OCI-M2 (cell line): Measurements from ENCODE around the gene GLRX5.

Source experiments
- DNase-seq: peaks from one replicate; lab custom pipeline; 2025; ENCODE audit not compliant: unreplicated experiment; lab: John Stamatoyannopoulos, UW

Gene GLRX5

DNA sequence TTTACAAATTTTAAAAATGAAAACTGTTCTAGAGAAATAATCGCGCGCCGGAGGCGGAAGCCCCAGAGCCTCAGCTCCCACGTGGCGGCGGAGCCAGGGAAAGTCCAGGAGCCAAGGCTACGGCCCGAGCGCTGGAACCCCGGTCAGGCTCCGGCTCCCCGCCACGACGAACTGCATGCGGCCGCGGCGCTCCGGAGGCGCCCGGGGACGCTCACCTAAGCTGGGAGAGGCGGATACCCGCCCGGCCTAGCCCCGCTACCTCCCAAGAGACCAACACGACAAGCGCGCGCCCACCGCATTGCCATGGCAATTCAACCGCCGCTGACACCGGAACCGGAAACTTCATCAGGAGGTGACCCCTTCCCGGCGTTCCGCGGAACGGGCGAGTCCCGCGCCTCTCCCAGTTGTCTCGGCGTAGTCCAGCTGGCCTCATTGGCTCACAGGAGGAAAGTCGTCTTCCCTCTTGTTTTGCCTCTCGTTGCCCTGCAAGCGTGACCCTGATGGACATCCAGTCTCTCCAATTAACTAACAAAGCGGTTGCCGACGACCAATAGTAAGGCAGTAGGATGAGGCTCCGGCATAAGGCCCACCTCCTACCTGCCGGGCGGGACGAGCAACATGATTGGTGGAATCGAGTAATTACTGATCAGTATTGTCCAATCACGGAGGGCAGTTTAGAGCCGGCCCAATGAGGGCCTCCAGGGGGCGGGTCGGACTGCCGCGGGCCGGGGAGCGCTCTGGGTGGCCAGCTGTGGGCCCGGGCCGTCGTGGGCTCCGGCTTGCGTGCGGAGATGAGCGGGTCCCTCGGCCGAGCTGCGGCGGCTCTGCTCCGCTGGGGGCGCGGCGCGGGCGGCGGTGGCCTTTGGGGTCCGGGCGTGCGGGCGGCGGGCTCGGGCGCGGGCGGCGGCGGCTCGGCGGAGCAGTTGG is at the start of gene GLRX5:
TSS of gene GLRX5 (plus strand) at position 752 of the 927 bp plus-strand sequence. CDS start at position 792, 40 bp downstream.
- DNase-seq: peak; percentile 94

DNA sequence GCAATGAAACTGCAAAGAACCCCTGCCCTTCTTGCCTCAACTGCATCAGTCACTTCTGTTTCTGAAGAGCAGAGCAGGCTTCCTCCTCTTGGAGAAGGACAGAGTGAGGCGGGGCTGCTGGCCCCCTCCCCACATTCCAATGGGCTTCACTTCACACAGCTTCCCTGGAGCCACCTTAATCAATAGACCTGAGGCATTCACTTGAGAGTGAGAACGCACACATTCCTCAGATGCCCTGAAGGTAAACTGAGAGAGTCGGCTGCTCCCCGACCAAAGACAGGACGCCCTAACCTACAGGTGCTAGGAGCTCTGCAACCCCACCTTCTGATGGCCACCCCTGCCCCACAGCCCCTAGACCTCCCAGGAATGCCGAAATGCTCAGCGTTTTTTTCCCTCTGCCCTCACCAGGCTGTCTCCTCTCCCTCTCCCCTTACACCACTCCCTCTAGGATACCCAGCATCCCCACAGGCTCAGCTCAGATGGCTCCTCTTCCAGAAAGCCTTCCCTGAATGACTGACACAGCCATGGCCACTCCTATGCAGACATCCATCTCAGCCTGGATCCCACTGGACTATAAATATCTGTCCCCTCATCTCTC is 49.5 kb upstream of the GLRX5 start:
- DNase-seq: no peak

DNA sequence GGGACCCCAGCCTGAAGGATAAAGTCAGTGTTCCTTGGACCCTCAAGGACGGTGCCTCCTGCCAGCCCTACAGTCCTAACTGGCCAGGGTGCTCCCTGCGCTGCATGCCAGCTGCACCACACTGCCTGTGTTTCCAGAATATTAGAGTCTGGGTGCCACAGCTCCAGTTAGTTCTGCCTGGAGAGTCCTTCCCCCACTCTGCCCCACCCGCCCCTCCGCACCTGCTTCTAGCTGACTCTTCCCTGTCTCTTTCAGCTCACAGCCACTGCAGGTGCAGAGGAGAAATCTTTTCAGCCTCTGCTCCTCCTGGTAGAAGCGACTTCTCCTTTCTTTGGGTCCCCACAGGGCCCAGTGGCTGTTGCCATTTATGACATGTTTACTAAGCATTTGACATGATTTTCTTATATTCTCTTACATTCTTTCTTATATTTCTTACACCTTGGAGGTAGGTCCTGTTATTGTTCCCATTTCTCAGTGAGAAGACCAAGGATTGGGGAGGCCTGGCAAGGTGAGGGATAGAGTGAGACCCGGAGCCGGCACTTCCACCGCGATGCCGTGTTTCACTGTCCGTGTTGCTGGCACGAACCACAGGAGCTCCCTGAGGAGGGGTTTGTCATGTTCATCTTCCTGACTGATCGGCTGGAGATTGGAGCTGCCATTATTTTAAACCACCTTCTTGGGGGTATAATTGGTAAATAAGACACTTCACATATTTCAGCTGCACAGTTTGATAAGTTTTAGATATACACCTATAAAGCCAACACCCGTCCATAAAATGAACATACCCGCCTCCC is 47.8 kb upstream of the GLRX5 start:
- no peak for DNase-seq

DNA sequence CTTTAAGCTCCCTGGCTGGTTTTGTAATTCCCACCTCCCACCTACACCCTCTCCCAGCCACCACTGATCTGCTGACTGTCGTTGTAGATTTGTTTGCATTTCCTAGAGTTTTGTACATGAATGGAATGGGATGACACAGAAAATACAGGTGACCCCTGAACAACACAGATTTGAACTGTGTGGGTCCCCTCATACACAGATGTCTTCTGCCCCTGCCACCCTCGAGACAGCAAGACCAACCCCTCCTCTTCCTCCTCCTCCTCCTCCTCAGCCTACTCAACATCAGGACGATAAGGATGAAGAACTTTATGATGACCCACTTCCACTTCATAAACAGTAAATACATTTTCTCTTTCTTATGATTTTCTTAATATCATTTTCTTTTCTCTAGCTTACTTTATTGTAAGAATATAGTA is 47.2 kb upstream of the GLRX5 start:
- DNase-seq: no peak

DNA sequence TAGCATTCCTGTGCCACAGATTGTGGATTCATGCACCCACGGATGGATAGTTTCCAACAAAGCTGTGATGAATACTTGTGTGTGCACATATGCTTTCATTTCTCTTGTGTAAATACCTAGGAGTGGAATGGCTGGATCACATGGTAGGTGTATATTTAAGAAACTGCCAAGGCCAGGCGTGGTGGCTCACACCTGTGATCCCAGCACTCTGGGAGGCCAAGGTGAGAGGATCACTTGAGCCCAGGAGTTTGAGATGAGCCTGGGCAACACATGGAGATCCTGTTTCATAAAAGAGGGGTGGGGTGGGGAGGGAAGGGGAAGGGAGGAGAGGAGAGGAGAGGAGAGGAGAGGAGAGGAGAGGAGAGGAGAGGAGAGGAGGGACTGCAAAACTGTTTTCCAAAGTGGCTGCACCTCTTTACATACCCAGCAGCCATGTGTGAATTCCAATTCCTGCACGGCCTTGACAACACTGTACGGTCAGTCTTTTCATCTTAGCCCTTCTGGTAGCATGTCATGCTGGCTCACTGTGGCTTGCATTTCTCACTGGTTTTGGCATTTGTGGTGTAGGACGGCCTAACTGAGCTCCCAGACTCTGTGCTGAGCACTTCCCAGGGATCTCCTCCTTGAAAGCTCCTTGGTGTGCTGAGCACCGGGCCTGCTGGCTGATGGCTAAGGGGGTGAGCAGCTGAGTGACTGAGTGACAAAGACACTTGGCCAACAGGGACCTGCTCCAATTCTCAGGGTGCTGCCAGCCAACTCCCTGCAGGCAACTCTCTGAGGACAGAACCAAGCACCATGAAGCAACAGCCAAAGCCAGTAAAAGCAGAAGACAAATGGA is 46.3 kb upstream of the GLRX5 start:
- no peak for DNase-seq

DNA sequence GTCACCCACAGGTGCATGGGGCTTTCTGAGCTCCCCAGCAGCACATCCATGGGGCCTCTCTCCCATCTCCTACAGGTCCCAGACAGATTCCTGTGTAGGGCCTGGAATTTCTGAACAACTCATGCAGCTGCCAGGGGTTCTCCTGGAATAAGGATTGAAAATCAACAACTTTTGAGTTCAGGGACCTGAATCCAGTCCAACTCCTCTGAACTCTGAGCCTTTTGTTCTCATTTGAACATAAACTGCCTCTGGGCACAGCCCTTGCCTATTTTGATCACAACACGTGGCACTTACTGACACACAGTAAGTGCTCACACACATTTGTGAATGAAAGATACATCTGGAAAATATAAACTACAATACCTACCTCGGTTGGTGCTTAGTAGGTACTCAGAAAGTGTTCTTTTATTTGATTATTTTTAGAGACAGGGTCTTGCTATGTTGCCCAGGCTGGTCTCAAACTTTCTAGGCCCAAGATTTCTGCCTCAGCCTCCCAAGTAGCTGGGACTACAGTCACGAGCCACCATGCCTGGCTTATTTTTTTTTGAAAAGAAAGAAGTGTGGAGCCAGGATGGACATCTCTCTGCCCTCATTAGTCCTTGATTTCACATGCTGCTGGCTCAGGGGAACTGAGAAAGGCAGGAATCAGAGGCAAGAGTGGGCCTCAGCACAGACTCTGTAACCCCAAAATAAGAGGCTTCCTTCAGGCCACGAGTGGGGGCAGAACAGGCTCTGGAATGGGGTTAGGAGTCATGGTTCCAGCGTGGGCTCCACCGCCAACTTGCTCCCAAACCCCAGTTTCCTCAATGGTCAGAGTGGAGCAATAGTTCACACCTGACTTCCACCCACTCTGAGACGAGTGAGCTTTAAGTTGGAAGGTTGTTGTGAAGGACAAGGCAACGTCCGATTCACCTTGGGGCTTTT is 45.4 kb upstream of the GLRX5 start:
- DNase-seq: no peak

DNA sequence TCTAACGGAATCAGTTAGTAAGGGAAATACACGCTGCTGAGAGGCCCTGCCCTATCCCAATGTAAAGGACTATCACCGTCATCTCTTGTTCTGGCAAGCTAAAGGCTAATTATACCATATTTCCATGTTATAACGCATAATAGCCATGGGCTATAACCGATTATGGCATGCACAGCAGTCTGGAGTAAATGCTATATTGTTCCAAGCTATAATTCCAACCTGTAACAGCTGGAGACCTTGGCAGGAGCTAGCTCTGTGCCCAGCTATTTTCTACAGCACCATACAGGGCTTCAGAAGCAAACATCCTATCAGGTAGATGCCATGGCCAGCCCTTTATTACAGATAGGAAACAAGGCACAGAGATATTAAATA is 44.7 kb upstream of the GLRX5 start:
- DNase-seq: no peak

DNA sequence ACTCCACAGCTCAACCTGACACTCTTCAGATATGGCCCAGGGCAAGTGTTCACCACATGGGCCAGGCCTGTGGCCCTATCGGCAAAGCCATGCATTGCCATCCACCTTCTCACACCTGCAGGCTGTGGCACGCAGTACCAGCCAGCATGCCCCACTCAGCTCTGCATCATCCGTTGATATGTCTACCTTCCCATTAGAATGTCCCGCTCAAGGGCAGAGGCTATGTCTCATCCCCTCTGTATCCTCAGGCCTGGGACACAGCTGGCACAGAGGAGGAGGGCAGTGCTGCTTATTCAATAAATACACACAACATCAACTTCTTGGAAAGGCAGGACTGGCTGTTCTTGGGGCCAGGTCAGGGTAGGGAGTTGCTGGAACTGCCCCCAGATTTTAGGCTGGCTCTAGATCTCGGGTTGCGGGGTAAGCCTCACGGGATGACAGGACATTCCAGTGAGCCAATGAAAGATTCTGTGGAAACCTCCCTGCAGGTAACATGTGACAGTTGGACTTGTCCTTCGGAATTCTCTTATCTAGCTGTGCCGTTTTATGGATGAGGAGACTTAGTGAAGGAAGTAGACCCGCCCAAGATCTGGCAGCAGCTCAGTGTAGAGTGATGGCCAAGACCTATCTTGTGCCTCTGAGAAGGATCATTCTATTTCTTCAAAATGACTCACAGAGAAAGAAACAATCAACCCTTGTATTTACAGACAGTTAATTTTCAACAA is 44.0 kb upstream of the GLRX5 start:
- no peak for DNase-seq

DNA sequence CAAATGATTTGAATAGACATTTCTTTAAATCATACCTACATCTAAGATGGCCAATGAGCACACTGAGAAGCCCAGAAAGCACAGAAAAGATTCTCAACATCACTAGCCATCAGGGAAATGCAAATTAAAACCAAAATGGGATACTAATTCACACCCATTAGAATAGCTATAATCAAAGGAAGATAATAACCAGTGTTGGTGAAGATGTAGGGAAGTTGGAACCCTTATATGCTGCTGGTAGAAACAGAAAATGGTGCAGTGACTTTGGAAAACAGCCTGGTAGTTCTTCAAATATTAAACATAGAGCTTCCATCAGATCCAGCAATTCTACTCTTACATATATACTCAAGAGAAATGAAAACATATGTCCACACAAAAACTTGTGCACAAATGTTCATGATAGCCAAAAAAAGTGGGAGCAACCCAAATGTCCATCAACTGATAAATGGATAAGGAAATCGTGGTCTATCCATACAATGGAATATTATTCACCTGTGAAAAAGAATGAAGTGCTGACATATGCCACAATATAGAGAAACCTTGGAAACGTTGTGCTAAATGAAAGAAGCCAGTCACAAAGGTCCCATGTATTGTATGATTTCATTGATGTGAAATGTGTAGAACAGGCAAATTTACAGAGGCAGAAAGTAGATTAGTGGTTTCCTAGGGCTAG is 42.8 kb upstream of the GLRX5 start:
- DNase-seq: no peak

DNA sequence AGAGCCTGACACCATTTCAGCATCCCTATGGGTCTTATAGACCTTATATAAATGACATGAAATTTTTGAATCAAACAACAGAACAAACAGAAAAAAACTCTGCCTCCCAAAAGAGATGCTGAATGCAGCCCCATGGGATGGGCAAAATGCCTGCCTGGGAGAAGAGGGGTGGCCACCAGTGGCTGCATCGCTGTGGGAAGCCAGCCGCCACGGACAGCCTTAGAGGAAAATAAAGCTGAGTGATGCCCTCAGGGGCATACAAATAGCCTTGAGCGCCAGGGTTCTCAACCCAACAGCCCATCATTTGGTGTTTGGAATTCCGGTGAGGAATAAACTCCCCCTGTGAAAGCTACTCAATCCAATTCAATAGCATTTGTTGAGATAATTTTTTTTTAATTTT is 41.3 kb upstream of the GLRX5 start:
- DNase-seq: no peak

DNA sequence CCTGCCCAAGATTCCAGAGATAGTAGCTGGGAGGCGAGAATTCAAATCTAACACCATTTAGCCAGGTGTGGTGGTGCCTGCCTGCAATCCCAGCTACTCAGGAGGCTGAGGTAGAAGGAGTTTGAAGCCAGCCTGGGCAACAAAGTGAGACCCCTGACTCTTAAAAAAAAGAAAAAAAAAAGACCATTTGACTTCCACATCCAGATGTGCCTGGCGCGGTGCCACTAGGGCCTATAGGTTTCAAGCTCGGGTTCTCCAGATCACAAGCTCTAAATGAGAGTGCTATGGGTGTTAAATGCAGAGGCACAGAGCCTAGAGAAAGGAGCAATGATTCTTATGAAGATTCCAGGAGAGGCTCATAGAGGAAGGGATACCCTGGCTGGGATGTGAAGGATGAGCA is 40.9 kb upstream of the GLRX5 start:
- no peak for DNase-seq

DNA sequence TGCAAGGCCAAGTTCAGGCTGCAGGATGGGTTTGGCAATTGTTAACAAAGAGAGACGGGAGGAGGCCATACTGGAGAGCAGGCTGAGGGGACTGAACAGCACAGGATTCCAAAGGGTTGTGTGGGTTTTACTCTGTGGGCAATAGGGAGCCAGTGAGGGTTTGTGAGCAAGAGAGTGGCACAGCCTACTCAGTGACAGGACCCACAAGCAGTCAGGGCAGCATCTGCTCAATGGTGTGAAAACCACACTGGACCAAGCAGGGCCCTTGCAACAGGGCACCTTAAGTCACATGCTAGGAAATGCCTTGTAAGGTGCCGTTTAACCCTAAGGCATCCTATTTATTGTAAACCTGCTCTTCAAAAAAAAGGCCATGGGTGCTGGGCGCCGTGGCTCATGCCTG is 40.4 kb upstream of the GLRX5 start:
- no peak for DNase-seq

DNA sequence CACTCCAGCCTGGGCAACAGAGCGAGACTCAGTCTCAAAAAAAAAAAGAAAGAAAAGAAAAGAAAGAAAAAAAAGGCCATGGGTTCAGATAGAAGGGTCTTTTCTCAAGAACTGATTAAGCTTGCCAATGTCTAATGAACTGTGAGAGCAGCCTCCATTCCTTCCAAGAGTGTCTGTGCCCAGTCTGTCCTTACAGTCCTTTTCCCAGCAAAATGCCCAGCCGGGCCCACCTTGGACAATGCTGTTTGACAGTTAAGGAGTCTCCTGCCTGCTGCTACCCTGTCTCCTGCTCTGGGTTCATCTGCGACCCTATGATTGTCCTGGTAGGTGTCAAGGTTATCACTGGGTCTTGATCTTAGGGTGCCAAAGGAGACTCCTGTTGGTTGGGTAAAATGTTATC is 39.8 kb upstream of the GLRX5 start:
- DNase-seq: no peak

DNA sequence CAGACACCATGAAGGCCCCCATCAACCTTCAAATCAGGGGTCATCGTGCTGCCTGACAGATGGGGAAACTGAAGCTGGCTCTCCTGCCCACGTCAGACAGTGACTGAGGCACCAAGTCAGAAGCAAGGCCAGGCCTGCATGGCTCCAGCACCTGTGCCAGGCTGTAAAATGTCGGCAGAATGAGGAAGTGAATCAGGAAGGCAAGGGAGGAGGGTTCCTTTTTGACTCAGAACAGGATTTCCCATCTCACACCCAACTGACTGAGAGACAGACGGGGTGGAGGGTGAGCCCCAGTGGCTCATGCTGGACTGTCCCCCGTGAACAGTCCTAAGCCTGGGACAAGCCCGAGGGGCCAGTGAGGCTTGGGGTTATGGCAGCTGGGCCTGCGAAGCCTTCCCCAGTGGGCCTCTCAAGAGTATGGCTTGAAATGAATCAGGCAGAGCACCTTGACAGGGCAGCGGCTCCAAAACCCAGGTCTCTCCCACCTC is 39.3 kb upstream of the GLRX5 start:
- no peak for DNase-seq

DNA sequence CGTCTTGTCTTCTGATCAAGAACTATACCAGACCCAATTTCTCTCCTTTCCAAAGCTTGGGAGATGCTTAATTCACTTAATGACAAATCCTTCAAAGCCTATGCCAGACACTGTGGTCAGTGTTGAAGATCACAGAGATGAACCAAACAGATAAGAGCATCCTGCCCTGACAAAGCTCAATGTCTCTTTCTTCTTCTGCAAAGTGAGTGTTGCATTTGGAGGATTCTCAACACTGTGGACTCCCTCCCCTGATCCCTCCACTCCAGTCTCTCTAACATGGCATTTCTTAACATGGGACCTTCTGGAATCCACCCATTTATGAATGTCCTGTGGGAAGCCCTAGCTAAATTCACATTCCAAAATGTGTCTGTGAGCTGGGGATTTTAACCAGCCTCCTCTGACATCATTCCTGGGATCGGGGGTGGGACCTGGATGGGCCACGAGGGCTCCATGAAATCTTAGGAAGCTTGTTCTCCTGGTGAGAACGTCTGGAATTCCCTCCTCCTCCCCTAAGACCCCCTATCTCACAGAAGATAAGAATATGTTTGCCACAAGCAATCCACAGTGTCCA is 38.7 kb upstream of the GLRX5 start:
- no peak for DNase-seq

DNA sequence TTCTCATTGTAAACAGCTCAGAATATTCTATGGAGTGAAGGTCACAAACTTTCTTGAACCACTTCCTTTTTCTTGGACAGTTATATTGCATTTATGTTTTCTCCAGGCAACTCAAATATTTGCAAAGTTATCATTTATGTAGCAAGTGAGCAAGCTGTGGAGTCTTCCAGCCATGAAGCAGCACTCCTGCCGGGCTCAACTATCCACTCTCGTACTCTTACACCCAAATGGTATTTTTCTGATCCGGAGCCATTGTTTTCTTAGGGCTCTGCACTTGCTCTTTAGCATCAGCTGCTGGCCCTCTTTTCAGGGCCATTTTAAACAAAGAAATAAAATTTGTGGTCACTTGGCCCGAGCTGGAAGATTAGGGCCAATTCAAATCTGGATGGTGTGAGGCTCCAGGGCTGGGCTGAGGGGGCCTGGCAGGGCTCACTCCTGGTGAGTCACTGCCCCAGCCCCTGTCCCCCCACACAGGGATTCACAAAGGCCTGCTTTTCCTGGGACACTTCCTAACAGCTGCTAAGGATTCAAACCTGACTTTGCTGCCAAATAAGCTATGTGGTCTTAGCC is 38.1 kb upstream of the GLRX5 start:
- DNase-seq: no peak

DNA sequence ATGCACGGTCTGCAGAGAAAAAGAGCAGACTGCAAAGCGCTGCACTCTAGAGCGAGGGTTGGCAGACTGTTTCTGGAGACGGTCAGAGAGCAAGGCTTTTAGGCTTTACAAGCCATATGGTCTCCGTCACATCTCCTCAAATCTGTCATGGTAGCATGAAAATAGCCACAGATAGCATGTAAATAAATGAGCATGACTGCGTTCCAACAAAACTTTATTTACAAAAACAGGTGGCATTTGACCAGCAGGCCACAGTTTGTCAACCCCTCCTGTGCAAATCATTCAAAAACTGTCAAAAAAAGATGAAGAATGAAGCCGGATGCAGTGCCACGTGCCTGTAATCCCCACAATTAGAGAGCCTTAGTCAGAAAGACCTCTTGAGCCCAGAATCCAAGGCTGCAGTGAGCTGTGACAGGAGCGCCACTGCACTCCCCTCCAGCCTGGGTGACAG is 37.3 kb upstream of the GLRX5 start:
- no peak for DNase-seq
